GM19193 (cell line): ENCODE results near the gene MCCD1.

ENCODE experiments used
- POLR2A ChIP-seq: IDR thresholded peaks from 4 replicates; pipeline ENCODE4 v1.6.1; 2011; ENCODE audit not compliant: insufficient read depth, insufficient read length; ENCODE audit errors: extremely low read depth

MCCD1 gene

GRCh38 chr6:31528821-31529328, at the start of gene MCCD1:
TSS of gene MCCD1 (plus strand) at chr6:31528962. CDS start at chr6:31529015, 53 bp downstream.
- TF ChIP-seq POLR2A, result no peak

GRCh38 chr6:31479151-31479932, 49.4 kb upstream of the MCCD1 start:
- TF ChIP-seq POLR2A, result no peak

- TF ChIP-seq POLR2A, result no peak
Measured at GRCh38 chr6:31479933-31480535, 48.7 kb upstream of the MCCD1 start.

- no peak for TF ChIP-seq POLR2A
Measured at GRCh38 chr6:31480574-31480973, 48.2 kb upstream of the MCCD1 start.

- no peak for TF ChIP-seq POLR2A
Measured at GRCh38 chr6:31483392-31483791, 45.4 kb upstream of the MCCD1 start.

- no peak for TF ChIP-seq POLR2A
Measured at GRCh38 chr6:31485055-31485454, 43.7 kb upstream of the MCCD1 start.

- TF ChIP-seq POLR2A, result no peak
Measured at GRCh38 chr6:31489086-31489485, 39.7 kb upstream of the MCCD1 start.

GRCh38 chr6:31490115-31490873, 38.5 kb upstream of the MCCD1 start:
- no peak for TF ChIP-seq POLR2A

- TF ChIP-seq POLR2A, result no peak
Measured at GRCh38 chr6:31493875-31494694, 34.7 kb upstream of the MCCD1 start.

- no peak for TF ChIP-seq POLR2A
Measured at GRCh38 chr6:31495580-31495979, 33.2 kb upstream of the MCCD1 start.

GRCh38 chr6:31497531-31498476, 31.0 kb upstream of the MCCD1 start, which contains the start of gene MICB:
TSS of gene MICB (plus strand) at chr6:31498145. CDS start at chr6:31498194, 49 bp downstream.
- TF ChIP-seq POLR2A, result peak; percentile 62

GRCh38 chr6:31498748-31499147, 30.0 kb upstream of the MCCD1 start:
- TF ChIP-seq POLR2A, result no peak

- no peak for TF ChIP-seq POLR2A
Measured at GRCh38 chr6:31502586-31502985, 26.2 kb upstream of the MCCD1 start.
